ENCODE results near the gene HMGXB4.

The HMGXB4 gene

DNA sequence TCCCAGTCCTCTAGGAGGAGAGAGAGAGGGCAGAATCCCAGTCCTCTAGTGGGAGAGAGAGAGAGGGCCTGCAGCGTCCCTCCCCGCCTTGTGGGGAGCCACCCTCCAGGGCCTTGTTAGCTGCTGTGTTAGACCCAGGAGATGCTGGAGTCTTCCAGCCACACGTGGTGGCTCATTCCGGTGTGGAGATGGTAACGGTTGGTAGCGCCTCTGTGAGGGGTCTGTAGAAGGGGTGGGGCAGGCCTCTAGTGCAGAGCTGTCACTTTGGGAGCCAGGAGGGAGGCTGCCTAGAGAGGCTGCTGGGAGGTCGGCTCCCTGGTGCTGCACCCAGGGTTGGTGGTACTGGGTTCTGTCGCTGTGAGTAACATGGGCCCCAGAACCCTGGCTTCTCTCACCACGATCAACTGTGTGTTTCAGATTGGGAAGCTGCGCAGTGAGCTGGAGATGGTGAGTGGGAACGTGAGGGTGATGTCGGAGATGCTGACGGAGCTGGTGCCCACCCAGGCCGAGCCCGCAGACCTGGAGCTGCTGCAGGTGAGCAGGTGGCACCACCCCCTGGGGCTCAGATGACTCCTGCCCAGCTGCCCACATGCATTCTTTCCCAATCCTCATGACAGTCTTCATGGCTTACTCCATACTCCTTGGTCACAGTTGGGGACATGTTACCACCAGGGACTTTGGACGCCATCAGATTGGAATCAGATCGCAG lies 69.7 kb downstream of the HMGXB4 start:
- DNase-seq (ENCODE audit: low read depth) = no peak

- DNase-seq (ENCODE audit: low read depth) = no peak
These were observed 70.6 kb downstream of the HMGXB4 start for GRCh38 chr22:35327690-35328471.

GRCh38 chr22:35328472-35328885 lies 71.2 kb downstream of the HMGXB4 start:
- DNase-seq (ENCODE audit: low read depth) = no peak

GRCh38 chr22:35329114-35329847 lies 72.0 kb downstream of the HMGXB4 start:
- no peak for DNase-seq (ENCODE audit: low read depth)

- no peak for DNase-seq (ENCODE audit: low read depth)
These were observed 73.1 kb downstream of the HMGXB4 start for GRCh38 chr22:35330258-35330861.

GRCh38 chr22:35332278-35332677 lies 75.0 kb downstream of the HMGXB4 start:
- DNase-seq (ENCODE audit: low read depth) = no peak

DNA sequence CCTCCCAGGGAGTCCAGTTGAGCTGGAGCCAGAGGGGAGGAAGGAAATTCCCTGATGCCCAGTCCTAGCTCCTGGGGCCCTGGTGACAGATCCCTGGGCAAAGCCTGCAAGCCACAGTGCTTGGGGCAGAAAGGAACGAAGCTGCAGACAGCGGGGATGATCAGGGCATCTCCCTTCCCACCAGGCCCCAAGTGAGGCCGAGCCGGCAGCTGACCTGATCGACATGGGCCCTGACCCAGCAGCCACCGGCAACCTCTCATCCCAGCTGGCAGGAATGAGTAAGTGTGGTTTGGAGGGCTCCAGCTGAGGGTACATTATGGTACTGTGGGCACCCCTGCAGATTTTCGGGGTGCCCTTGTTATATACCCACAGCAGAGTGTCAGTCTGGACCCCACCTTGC lies 75.9 kb downstream of the HMGXB4 start:
- no peak for DNase-seq (ENCODE audit: low read depth)

DNA sequence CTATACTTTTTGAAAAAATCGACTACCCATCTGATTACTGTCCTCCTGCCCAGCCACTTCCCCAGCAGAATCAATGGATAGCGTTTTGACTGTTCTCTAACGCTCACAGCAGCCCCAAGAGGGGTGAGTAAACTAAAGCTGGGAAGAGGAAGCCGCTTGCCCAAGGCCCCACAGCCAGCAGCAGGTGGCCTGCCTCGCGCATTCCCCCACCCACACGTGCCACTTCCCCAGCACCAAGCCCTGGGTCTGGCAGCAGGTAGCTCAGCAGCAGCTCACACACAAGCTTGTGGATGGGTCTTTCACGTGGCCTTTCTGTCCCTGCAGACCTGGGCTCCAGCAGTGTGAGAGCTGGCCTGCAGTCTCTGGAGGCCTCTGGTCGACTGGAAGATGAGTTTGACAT lies 76.7 kb downstream of the HMGXB4 start:
- no peak for DNase-seq (ENCODE audit: low read depth)

- DNase-seq (ENCODE audit: low read depth) = no peak
These were observed 78.2 kb downstream of the HMGXB4 start for GRCh38 chr22:35335468-35335867.

DNA sequence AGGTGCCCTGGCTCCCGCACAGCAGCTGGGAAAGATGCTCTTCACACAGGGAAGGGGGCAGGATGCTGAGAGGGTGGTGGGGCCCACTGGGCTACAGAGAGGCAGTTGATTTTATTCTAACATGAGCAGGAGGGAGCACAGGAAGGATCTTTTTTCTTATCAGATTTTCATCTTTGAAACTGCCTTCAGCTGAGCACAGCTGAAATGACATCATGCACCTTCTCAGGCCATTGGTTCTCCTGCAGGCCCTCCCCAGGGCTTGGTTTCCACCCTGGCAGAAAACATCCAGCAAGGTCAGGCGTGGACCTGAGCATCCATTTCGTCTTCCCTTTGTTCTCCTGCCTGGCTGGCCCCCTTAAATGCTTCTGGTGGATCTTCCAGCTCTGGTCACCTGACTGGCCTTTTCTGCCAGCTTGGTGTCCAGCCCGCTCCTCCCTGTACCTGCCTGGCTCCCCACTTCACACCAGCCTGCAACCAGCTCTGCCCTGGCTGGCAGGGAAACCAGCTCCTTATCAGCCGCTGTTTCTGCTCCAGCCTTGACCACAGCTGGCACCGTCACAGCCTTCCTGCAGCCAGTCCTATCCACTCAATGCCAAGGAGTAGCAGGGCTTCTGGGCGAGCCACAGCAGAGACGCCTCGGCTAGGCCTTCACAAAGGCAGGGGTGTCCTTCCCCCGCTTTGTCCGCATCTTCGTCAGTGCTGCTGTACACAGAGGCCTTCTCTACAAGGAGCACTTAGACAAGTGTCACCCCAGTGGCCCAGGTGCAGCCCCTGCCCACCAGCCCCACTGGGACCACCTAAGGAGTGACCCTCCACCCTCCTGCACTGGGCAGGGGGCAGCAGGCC lies 78.9 kb downstream of the HMGXB4 start:
- no peak for DNase-seq (ENCODE audit: low read depth)

DNA sequence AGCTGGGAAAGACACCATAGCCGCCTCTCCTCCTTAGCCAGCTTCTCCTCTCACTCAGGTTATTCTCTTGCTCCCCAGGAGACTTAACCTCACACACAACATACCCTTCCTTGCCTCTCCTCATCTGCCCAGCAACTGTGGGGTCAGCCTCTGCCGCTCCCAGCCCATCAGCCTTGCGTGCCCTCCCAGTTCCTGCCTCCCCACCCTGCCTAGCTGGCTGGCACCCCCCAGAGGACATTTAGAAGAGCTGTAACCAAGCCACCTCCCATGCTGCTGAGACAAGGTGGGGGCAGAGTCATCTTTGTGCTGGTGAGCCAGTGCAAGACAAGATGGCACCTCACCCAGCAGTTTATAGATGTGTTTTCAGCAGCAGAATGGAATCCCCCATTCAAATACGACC lies 80.6 kb downstream of the HMGXB4 start:
- DNase-seq (ENCODE audit: low read depth) = no peak

DNA sequence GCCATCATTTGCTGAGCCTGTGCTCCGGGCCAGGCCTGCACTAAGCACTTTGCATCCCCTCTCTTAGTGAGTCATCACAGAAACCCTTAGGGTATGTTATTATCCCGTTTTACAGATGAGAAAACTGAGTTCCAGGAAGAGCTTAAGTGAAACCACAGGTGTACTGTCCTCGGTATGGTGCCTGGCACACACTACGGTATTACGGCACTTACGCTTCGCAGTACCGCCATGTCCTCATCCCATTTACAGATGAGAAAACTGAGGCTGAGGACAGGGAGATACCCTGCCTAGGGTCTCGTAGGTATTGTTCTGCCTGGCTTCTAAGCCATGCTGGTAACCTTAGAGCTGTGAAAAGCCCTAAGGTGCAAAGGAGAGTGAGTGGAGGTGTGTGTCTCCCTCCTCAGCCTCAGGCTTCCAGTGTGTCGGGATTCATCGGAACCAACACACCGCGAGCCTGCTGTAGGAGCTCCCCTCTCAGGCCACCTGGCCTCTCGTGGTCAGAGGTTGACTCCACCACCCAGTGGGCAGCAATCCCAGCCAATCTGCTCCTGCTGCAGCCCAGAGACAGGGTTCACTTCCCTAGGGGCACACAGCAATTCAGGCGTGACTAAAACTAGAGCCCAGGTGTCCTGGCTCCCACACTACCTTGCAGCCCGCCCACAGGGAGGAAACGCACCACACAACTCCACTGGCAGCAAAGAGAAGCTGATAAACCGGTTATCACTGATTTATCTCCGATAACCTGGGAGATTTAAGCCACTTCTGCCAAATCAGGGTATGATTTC lies 84.0 kb downstream of the HMGXB4 start:
- DNase-seq (ENCODE audit: low read depth) = no peak

DNA sequence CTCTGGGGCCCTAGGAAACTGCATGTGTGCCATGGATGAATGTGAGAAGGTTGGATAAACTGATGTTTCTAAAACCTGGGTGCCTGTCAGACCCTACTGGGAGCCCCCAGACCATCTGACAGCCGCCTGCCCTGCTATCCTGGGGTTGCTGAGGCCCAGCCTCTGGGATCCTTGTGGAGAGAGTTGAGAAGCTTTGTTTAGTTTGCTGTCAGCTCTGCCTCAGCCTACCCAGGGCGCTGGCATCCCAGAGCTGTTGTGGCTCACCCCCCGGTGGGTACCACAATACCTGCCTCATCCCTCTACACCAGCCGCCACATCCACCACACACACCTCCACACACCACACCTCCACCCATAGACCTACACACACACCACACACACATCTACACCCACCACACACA lies 85.1 kb downstream of the HMGXB4 start:
- no peak for DNase-seq (ENCODE audit: low read depth)

DNA sequence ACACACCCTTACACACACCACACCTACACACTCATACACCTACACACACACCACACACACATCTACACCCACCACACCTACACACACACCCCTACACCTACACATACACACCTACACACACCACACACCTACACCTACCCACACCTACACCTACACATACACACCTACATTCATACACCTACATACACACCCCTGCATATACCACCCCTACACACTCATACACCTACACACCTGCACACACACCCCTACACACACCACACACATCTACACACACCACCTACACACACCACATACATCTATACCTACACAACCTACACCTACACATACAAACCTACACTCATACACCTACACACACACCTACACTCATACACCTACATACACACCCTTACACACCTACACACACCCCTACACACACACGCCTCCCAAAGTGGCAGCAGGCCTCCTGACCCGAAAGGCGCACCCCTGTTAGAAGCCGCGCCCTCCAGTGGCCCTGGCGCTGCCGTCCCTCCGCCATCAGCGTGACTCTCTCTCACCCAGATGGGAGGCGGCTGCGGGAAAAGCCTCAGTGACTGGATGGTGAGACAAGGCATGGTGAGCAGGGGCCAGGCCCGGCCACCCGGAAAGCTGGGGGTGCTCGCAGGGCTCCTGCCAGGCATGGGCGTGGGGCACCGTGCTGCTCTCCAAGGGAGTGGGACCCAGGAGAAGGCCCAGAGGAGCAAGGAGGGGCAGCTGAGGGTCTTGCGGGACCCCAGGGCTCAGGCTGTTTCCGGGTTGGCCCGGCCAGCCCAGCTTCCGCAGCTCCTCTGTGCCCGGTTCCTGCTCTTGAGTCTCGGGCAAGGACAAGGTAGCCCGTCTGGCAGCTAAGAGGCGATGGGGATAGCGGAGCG lies 86.6 kb downstream of the HMGXB4 start:
- no peak for DNase-seq (ENCODE audit: low read depth)

DNA sequence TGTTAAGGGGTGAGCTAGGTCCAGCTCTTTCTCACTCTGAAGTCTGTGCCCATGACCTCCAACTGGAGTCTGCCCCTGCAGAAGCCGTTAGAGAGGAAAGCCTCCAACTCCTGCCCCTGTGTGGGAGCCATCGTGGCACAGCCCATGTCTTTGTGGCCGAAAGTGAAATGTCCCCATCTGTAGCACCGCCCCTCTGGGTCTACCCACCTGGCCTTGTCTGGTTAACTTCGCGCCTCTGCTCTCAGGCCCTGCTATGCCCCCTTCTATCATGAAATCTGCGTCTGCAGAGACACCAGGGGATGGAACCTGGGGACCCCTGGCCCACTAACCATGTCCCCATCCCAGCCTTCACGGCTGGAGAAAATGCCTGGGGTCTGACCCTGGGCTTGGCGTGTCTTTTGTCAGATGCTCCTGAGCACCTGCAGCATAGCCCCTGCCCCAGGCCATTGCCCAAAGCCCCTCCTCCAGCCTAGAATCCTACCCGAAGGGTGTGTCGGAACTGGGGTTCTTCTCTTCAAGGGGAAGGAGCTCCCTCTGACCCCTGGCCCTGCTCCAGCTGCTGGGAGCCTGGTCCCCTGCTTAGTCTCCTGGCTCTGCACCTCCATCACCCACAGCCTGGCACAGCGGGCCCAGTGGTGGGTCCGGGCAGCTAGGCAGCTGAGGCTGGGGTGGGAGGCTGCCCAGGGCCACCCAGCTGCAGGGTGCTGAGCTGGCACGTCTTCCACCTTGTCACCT lies 87.8 kb downstream of the HMGXB4 start:
- no peak for DNase-seq (ENCODE audit: low read depth)

Measured in stimulated activated CD8-positive, alpha-beta memory T cell treated with anti-CD3 and anti-CD28 coated beads, Interleukin-12 subunit alpha, Interleukin-12 subunit beta, amount 100 ng/mL, for 1 hour (primary cell).